ENCODE data around the gene TRAPPC14.
A peak's percentile ranks its signal among the peaks of the same experiment; 100 is the strongest.

The TRAPPC14 gene

DNA sequence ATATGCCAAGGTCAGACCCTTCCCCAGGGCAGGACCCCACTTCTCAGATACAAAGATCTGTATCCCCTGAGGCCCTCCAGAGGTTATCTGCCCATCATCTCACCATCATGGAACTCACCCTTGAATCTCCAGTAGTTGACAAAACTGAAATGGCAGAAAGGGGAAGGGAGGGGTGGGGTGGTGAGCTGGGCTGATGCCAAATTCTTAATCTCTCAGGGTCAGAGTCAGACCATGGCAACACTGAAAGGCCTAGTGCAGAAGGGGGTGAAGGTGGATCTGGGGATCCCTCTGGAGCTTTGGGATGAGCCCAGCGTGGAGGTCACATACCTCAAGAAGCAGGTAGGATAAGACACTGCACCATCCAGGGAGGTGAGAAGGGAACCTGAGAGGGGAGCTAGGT, 36.0 kb downstream of the TRAPPC14 start:
- Mint-ChIP-seq H3K36me3 (ENCODE audit: insufficient read depth) (peaks cover 25% of the 10 kb centered on the region), H3K4me1 (peaks cover 48% of the 10 kb centered on the region), H3K4me3 (no peak overlapping the region), H3K27ac (ENCODE audit: low read depth) (no peak overlapping the region), H3K27me3 (no peaks in the 10 kb centered on the region), H3K9me3 (no peaks in the 10 kb centered on the region)
- ATAC-seq (replicated peaks; ENCODE audit: extremely low read depth, poor library complexity, severe bottlenecking) (no peak), DNase-seq (ENCODE audit: low spot score in 2 of 2) (no peak)

DNA sequence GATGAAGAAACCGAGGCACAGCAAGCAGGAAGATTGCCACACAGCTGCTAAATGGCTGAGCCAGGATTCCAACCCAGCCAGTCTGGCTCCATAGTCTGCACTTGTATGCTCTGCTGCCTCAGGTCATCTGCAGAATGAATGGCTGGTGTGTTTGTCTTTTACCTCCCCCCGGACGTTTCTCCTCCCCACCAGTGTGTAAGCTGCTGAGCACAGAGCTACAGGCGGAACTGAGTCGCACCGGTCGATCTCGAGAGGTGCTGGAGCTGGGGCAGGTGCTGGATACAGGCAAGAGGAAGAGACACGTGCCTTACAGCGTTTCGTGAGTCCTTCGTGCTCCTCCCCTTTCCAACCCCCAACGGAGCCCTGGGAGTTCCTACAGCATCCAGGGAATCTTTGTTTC, 36.5 kb downstream of the TRAPPC14 start:
- ATAC-seq (replicated peaks; ENCODE audit: extremely low read depth, poor library complexity, severe bottlenecking), result no peak
- H3K9me3 Mint-ChIP-seq, result no peaks in the 10 kb centered on the region
- no peak overlapping the region for H3K4me3 Mint-ChIP-seq
- H3K4me1 Mint-ChIP-seq, result peaks cover 45% of the 10 kb centered on the region
- H3K27me3 Mint-ChIP-seq, result no peaks in the 10 kb centered on the region
- DNase-seq (ENCODE audit: low spot score in 2 of 2), result no peak
- no peak overlapping the region for H3K27ac Mint-ChIP-seq (ENCODE audit: low read depth)
- peaks cover 25% of the 10 kb centered on the region for H3K36me3 Mint-ChIP-seq (ENCODE audit: insufficient read depth)

DNA sequence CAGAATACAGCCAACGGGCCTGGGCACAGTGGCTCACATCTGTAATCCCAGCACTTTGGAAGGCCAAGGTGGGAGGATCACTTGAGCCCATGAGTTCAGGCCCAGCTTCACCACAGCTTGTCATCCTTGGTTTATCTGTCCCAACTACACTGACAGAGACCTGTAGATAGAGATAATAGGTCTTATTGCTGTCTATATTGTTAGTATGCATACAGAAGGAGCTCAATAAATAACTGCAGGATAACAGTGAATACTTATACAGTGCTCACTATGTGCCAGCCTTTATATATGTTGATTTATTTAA, 37.8 kb downstream of the TRAPPC14 start:
- Mint-ChIP-seq H3K4me3 (peak overlapping the region; percentile 97), H3K27me3 (no peaks in the 10 kb centered on the region), H3K27ac (ENCODE audit: low read depth) (peak overlapping the region; percentile 99), H3K36me3 (ENCODE audit: insufficient read depth) (peaks cover 19% of the 10 kb centered on the region), H3K9me3 (no peaks in the 10 kb centered on the region), H3K4me1 (peaks cover 35% of the 10 kb centered on the region)
- ATAC-seq (replicated peaks; ENCODE audit: extremely low read depth, poor library complexity, severe bottlenecking) (no peak), DNase-seq (ENCODE audit: low spot score in 2 of 2) (no peak)

DNA sequence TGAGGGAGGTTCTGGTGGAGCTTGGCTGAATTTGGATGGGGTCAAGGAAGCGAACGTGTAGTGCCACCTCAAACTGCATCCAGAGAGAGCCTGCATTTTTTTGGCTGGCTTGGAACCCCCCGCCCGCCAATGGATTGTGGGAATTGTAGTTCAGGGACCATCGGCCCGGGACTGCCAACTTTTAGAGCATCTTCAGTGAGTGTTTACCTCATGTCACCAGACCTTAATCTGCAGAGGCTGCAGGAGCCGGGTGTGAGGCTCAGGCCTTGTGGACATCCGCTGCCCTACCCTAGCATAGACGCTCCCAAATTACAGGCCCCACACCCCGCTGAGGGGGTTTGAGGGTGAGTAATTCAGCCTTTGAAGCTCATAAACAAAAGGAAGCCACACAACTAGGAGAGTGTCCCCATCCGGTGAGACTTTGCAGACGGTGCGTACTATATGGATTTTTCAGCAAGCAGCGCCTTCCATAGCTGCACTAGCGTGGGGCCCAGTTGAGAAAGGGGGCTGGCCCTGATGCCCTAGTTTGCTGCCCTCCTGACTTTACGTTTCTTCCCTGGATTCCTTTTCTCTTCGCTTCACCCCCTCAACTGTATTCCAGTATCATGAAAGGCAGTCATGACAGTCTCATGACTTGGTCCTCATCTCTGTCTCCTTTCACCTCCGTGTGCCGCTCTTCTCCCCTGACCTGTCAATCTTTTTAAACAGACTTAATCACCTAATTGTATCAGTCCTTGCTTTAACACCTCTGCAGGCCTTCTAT, 38.4 kb downstream of the TRAPPC14 start:
- Mint-ChIP-seq H3K4me3 (peak overlapping the region; percentile 97), H3K27me3 (no peaks in the 10 kb centered on the region), H3K36me3 (ENCODE audit: insufficient read depth) (peaks cover 20% of the 10 kb centered on the region), H3K27ac (ENCODE audit: low read depth) (peak overlapping the region; percentile 99), H3K4me1 (peaks cover 32% of the 10 kb centered on the region), H3K9me3 (no peaks in the 10 kb centered on the region)
- peak; percentile 51 to 68 for DNase-seq (ENCODE audit: low spot score in 2 of 2)
- ATAC-seq (replicated peaks; ENCODE audit: extremely low read depth, poor library complexity, severe bottlenecking), result peak; percentile 68

DNA sequence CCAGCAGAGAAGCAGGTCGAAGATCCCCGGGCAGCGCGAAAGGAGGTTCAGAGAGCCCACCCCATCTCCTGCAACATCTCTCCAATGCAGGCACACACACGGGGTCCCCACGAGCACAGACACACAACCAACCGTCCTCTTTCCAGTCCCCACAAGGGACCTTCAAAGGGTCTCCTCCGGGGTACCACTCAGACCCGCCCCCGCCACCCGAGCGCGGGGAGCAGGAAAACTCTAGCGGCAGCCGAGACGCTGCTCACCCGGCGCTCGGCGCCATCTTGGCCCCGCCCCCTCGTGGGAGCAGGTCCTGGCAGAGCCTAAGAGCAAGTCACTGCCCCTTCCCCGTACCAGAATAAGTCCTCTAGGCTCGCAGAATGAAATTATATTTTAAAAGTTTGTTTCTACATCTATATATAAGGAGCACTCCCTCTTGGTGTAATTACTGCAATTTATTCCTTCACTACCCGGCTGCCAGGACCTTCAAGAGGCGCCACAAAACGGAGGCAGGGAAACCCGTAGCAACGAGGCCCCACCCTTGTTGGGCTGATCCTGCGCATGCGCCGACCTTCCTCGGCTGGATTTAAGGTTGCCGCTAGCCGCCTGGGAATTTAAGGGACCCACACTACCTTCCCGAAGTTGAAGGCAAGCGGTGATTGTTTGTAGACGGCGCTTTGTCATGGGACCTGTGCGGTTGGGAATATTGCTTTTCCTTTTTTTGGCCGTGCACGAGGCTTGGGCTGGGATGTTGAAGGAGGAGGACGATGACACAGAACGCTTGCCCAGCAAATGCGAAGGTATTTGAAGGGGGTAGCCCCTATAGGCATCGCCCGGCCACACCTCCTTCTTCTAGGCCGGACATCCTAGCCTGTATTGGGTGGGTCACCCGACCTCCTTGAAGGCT, 39.2 kb downstream of the TRAPPC14 start, which contains the start of the genes CNPY4 and TAF6:
CNPY4 (plus strand) TSS at position 563 of the 898 bp plus-strand sequence; CDS start at position 674, 111 bp downstream.
TAF6 (minus strand) TSS at position 287 of the 898 bp plus-strand sequence. CDS start 5,149 bp downstream, outside the sequence.
- H3K27ac Mint-ChIP-seq (ENCODE audit: low read depth), result peak within 1 kb of the TSS; percentile 99
- H3K4me1 Mint-ChIP-seq, result peaks cover 26% of the 10 kb centered on the region
- H3K9me3 Mint-ChIP-seq, result no peaks in the 10 kb centered on the region
- ATAC-seq (replicated peaks; ENCODE audit: extremely low read depth, poor library complexity, severe bottlenecking), result peak; percentile 79
- no peaks in the 10 kb centered on the region for H3K27me3 Mint-ChIP-seq
- H3K36me3 Mint-ChIP-seq (ENCODE audit: insufficient read depth), result peaks cover 19% of the 10 kb centered on the region
- DNase-seq (ENCODE audit: low spot score in 2 of 2), result peak; percentile 88 to 92
- peak within 1 kb of the TSS; percentile 97 for H3K4me3 Mint-ChIP-seq

DNA sequence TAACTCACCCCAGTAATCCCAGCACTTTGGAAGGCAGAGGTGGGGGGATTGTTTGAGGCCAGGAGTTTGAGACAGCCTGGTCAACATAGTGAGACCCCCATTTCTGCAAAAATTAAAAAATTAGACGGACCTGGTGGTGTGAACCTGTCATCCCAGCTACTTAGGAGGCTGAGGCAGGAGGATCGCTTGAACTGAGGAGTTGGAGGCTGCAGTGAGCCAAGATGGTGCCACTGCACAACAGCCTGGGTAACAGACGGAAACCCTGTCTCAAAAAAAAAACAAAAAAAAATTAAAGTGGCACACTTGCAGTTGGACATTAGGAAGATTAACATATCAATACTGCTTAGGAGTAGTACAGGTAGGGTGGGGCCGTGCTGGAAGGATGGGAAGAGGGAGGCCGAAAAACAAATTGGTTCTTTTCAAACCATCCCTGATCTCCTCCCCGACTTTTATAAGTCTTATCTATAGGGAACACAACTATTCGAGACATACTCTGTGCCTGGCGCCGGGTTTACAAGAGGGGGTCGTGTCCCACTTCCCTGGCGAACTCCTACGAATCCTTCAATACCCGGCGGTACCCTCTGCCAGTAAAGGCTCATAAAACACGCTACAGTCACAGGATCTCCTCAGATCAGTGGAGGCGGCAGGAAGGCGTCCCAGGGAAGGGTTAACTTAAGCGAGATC, 40.0 kb downstream of the TRAPPC14 start:
- ATAC-seq (replicated peaks; ENCODE audit: extremely low read depth, poor library complexity, severe bottlenecking) (no peak), DNase-seq (ENCODE audit: low spot score in 2 of 2) (no peak)
- peaks cover 25% of the 10 kb centered on the region for H3K4me1 Mint-ChIP-seq
- H3K27me3 Mint-ChIP-seq, result no peaks in the 10 kb centered on the region
- no peaks in the 10 kb centered on the region for H3K9me3 Mint-ChIP-seq
- H3K27ac Mint-ChIP-seq (ENCODE audit: low read depth), result peak overlapping the region; percentile 99
- H3K36me3 Mint-ChIP-seq (ENCODE audit: insufficient read depth), result peaks cover 24% of the 10 kb centered on the region
- peak overlapping the region; percentile 97 for H3K4me3 Mint-ChIP-seq

DNA sequence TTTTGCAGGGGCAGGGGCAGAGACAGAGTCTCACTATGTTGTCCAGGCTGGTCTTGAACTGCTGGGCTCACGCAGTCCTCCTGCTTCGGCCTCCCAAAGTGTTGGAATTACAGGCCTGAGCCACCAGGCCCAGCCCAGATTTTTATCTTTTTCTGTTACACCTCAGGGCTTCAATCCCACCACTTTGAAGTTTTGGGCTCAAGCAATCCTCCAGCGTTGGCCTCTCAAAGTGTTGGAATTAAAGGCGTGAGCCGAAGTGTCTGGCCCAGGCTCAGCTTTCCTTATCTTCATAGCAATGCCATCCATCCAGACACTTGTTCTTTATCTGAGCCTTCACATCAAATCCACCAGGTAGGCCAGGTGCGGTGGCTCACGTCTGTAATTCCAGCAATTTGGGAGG, 43.5 kb downstream of the TRAPPC14 start:
- H3K27ac Mint-ChIP-seq (ENCODE audit: low read depth), result no peak overlapping the region
- peaks cover 18% of the 10 kb centered on the region for H3K4me1 Mint-ChIP-seq
- ATAC-seq (replicated peaks; ENCODE audit: extremely low read depth, poor library complexity, severe bottlenecking), result no peak
- H3K27me3 Mint-ChIP-seq, result no peaks in the 10 kb centered on the region
- H3K36me3 Mint-ChIP-seq (ENCODE audit: insufficient read depth), result peaks cover 42% of the 10 kb centered on the region
- no peak for DNase-seq (ENCODE audit: low spot score in 2 of 2)
- no peak overlapping the region for H3K4me3 Mint-ChIP-seq
- no peaks in the 10 kb centered on the region for H3K9me3 Mint-ChIP-seq

DNA sequence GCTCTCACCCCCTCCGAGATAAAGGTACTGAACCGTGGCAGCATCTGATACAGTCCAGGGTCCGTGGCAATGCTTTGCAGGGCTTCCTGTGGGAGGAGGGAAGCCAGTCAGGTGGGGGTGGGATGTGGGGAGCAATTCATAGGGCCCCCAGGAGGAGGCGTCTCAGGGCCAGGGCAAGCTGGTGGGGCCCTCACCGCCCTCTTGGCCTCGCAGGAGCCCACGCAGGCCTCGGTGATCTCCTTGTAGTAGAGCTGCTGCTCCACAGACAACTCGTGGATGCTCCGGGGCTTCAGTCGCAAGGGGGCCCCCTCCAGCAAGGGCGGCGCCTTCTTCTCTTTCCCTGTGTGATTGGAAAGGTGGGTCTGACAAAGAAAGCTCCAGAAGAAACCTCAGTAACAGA, 46.6 kb downstream of the TRAPPC14 start:
- no peak overlapping the region for H3K27ac Mint-ChIP-seq (ENCODE audit: low read depth)
- no peaks in the 10 kb centered on the region for H3K27me3 Mint-ChIP-seq
- H3K4me1 Mint-ChIP-seq, result no peaks in the 10 kb centered on the region
- H3K4me3 Mint-ChIP-seq, result no peak overlapping the region
- H3K9me3 Mint-ChIP-seq, result no peaks in the 10 kb centered on the region
- no peak for ATAC-seq (replicated peaks; ENCODE audit: extremely low read depth, poor library complexity, severe bottlenecking)
- no peak for DNase-seq (ENCODE audit: low spot score in 2 of 2)
- H3K36me3 Mint-ChIP-seq (ENCODE audit: insufficient read depth), result peaks cover 41% of the 10 kb centered on the region

DNA sequence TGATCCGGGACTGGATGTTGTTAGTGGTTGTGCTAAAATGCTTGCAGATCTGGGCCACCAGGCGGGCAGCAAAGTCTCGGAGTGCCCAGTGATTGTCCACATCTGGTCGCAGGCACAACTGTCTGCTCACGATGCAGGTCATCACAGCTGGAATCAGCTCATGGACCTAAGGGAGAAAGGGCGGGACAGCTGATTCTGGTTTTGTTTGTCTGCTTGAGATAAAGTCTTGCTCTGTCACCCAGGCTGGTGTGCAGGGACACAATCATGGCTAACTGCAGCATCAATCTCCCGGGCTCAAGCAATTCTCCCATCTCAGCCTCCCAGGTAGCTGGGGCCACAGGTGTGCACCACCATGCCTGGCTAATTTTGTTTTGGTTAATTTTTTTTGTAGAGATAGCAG, 47.4 kb downstream of the TRAPPC14 start:
- ATAC-seq (replicated peaks; ENCODE audit: extremely low read depth, poor library complexity, severe bottlenecking), result no peak

DNA sequence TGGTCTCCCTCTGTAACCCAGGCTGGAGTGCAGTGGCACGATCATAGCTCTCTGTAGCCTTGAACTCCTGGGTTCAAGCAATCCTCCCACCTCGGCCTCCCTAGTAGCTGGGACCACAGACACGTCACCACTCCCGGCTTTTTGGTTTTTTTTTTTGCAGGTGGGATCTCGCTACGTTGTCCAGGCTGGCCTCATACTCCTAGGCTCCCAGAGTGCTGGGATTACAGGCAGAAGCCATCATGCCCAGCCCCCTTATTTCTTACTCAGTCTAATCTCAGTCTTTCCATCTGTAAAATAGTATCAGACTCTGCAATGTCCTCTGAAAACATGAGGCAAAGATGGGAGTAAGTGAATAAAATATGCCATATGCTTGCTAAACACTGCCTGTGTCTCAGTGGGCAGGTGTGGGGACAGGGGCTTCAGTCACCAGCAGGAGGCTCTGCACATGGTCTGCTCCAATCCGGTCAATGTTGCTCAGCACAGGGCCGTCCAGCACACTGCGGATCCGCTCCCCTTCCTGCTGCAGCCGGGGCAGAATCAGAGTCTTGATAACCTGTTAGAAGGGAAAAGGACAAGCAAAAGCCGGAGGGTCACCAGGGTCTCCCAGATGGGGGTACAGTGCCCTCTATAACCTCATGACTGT, 48.9 kb downstream of the TRAPPC14 start:
- no peak overlapping the region for H3K4me3 Mint-ChIP-seq
- no peak for DNase-seq (ENCODE audit: low spot score in 2 of 2)
- no peaks in the 10 kb centered on the region for H3K4me1 Mint-ChIP-seq
- no peak overlapping the region for H3K27ac Mint-ChIP-seq (ENCODE audit: low read depth)
- H3K36me3 Mint-ChIP-seq (ENCODE audit: insufficient read depth), result peaks cover 44% of the 10 kb centered on the region
- H3K9me3 Mint-ChIP-seq, result no peaks in the 10 kb centered on the region
- no peaks in the 10 kb centered on the region for H3K27me3 Mint-ChIP-seq
- no peak for ATAC-seq (replicated peaks; ENCODE audit: extremely low read depth, poor library complexity, severe bottlenecking)

More for the DNA sequence above, 47.4 kb downstream of the TRAPPC14 start:
- H3K36me3 Mint-ChIP-seq (ENCODE audit: insufficient read depth), result peaks cover 43% of the 10 kb centered on the region
- H3K4me1 Mint-ChIP-seq, result no peaks in the 10 kb centered on the region
- no peak for DNase-seq (ENCODE audit: low spot score in 2 of 2)
- H3K27me3 Mint-ChIP-seq, result no peaks in the 10 kb centered on the region
- no peak overlapping the region for H3K4me3 Mint-ChIP-seq
- no peaks in the 10 kb centered on the region for H3K9me3 Mint-ChIP-seq
- no peak overlapping the region for H3K27ac Mint-ChIP-seq (ENCODE audit: low read depth)

DNA sequence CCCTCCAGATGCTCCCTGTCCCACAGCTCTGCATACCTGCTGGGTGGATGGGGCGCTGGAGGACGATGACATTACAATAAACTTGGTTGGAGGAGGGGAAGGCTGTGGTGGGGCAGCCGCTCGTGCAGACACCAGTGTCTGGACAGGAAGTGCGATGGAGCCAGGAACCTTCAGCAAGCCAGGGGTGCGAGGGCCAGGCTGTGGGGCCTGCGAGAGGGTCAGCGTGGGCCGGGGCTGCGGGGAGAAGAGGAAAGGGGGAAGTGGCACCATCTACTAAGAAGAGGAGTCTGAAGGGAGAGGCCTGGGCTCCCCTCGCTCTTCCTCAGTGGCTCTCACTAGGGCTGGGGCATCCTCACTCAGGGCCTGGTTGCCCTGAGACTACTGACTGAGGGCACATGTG, 50.6 kb downstream of the TRAPPC14 start:
- Mint-ChIP-seq H3K9me3 (no peaks in the 10 kb centered on the region), H3K4me3 (no peak overlapping the region), H3K27me3 (no peaks in the 10 kb centered on the region), H3K36me3 (ENCODE audit: insufficient read depth) (peaks cover 41% of the 10 kb centered on the region), H3K4me1 (no peaks in the 10 kb centered on the region), H3K27ac (ENCODE audit: low read depth) (no peak overlapping the region)
- no peak for ATAC-seq (replicated peaks; ENCODE audit: extremely low read depth, poor library complexity, severe bottlenecking)
- DNase-seq (ENCODE audit: low spot score in 2 of 2), result no peak

DNA sequence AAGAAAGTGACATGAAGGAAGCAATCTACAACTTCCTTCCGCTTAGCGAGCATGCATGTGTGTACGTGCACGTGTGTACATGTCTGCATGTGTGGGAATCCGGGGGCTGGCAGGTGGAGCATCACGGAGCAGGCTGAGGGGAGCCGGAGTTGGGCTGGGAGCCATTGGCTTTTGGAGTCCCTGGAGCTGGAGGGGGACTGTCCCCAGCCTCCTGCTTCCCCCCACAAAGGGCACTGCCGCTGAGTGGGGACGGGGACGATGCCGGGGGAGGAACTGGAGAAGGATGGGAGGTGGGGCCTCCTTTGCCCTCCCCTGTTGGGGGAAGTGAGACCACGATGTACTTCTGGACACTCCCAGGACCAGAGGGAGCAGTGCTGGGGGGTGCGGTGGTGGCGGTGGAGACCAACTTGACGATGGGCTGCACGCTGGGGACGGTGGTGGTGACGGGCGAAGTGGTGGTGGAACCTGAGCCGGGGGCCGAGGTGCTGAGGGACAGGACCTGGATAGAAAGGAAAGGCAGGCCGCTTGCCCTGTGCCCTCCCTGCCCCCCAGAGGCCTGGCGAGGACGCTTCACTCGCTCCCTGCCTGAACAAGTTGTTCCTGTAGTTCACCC, 51.3 kb downstream of the TRAPPC14 start:
- Mint-ChIP-seq H3K27me3 (no peaks in the 10 kb centered on the region), H3K9me3 (no peaks in the 10 kb centered on the region), H3K27ac (ENCODE audit: low read depth) (no peak overlapping the region), H3K4me3 (no peak overlapping the region), H3K36me3 (ENCODE audit: insufficient read depth) (peaks cover 35% of the 10 kb centered on the region), H3K4me1 (peaks cover 5% of the 10 kb centered on the region)
- ATAC-seq (replicated peaks; ENCODE audit: extremely low read depth, poor library complexity, severe bottlenecking) (no peak), DNase-seq (ENCODE audit: low spot score in 2 of 2) (no peak)

Data from central memory CD8-positive, alpha-beta T cell (primary cell).